ENCODE data around the gene ZNF587.
A peak's percentile ranks its signal among the peaks of the same experiment; 100 is the strongest.
"Not testable (repeated sequence)": the region's sequence is repeated elsewhere in the genome, so short reads cannot be mapped to it uniquely, and the experiment has no call there.

The ZNF587 gene

GRCh38 chr19:57849666-57850473, at the start of gene ZNF587:
ZNF587 (plus strand) TSS chr19:57849859; CDS start chr19:57850039, 180 bp downstream.
- peak; percentile 28 for DNase-seq

- DNase-seq = no peak
Observed at GRCh38 chr19:57800696-57801095, 49.0 kb upstream of the ZNF587 start.

GRCh38 chr19:57802269-57802668, 47.4 kb upstream of the ZNF587 start:
- no peak for DNase-seq

DNA sequence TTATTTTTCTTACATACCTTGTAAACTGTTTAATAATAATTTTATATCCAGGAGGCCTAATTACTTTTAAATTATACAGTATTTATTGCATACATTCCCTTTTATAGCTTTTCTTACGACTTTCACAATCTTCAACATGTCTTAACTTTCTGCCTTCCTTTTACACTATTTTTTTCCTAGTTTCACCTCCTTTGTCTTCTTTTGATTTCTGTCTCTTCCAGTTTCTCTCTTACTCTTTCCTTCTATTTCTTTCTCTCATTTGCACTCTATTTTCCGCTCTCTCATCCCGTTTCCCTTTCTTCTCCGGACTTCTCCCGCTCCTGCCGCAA, 46.4 kb upstream of the ZNF587 start:
- no peak for DNase-seq

GRCh38 chr19:57803594-57804325, 45.9 kb upstream of the ZNF587 start:
- DNase-seq = peak; percentile 22

- no peak for DNase-seq
Observed at GRCh38 chr19:57807541-57807940, 42.1 kb upstream of the ZNF587 start.

DNA sequence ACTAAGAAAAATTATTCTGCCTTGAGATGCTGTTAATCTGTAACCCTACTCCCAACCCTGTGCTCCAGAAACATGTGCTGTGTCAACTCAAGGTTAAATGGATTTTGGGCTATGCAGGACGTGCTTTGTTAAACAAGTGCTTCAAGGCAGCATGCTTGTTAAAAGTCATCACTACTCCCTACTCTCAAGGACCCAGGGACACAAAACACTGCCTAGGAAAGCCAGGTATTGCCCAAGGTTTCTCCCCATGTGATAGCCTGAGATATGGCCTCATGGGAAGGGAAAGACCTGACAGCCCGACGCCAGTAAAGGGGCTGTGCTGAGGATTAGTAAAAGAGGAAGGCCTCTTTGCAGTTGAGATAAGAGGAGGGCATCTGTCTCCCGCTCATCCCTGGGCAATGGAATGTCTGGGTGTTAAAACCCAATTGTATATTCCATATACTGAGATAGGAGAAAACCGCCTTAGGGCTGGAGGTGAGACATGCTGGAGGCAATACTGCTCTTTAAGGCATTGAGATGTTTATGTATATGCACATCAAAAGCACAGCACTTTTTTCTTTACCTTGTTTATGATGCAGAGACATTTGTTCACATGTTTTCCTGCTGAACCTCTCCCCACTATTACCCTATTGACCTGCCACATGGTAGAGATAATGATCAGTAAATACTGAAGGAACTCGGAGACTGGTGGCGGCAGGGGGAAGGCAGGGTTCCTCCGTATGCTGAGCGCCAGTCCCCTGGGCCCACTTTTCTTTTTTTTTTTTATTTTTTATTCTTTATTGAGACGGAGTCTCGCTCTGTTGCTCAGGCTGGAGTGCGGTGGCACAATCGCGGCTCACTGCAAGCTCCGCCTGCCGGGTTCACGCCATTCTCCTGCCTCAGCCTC, 39.0 kb upstream of the ZNF587 start:
- DNase-seq = not testable (repeated sequence)

- DNase-seq = no peak
Observed at GRCh38 chr19:57812226-57812625, 37.4 kb upstream of the ZNF587 start.

GRCh38 chr19:57812975-57813820, 36.5 kb upstream of the ZNF587 start:
- DNase-seq = not testable (repeated sequence)

GRCh38 chr19:57813919-57814504, 35.6 kb upstream of the ZNF587 start:
- DNase-seq = no peak

DNA sequence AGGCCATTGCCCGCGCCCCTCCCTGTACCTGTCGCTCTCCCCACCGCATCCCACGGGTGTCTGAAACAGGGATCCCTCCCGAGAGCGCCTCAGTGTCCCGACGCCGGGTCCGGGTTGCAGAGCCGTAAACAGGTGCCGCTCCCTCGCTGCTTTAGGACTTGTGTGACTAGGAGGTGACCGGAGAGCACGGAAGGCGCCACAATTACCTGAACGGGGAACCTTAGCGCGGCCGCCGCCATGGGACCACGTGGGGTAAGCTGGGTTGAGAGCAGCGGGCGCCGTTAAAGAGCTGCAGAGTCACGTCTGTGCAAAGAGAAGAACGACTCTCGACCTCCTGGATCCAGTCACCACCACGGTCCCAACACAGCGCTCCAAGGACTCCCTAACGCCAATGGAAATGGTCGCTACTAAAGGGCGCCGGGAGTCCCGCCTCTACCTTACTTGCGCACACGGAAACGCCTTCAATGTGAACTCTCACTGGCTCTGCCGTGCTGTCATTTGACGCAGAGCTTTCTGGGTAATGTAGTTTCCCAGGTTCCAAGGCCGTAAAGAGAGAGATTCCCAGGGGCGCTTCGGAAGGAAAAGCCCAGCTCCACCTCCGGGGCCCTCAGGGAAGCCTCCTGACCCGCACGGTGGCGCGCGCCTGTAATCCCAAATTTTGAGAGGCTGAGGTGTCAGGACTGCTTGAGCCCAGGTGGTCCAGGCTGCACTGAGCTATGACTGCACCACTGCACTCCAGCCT, 35.0 kb upstream of the ZNF587 start, which contains the start of gene ZNF552:
Gene ZNF552, minus strand, starts transcription at position 409 of the 742 bp plus-strand sequence. Its CDS starts 170 bp downstream, at position 239.
- peak; percentile 74 for DNase-seq

GRCh38 chr19:57815247-57816075, 34.2 kb upstream of the ZNF587 start:
- no peak for DNase-seq

- DNase-seq = no peak
Observed at GRCh38 chr19:57816652-57817051, 33.0 kb upstream of the ZNF587 start.

GRCh38 chr19:57817976-57818375, 31.7 kb upstream of the ZNF587 start:
- DNase-seq = no peak

DNA sequence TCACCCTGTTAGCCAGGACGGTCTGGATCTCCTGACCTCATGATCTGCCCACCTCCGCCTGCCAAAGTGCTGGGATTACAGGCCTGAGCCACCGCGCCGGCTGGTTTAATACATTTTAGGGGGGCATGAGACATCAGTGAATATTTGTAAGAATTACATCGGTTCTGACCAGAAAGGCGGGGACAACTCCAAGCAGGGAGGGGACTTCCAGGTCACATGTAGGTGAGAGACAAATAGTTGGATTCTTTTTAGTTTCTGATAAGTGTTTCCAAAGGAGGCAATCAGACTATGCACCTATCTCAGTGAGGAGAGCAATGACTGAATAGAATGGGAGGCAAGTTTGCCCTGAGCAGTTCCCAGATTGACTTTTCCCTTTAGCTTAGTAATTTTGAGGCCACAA, 31.3 kb upstream of the ZNF587 start:
- no peak for DNase-seq

- peak; percentile 85 for DNase-seq
Observed at GRCh38 chr19:57819475-57820148, 30.0 kb upstream of the ZNF587 start.

GRCh38 chr19:57820599-57820998, 29.1 kb upstream of the ZNF587 start:
- DNase-seq = no peak

DNA sequence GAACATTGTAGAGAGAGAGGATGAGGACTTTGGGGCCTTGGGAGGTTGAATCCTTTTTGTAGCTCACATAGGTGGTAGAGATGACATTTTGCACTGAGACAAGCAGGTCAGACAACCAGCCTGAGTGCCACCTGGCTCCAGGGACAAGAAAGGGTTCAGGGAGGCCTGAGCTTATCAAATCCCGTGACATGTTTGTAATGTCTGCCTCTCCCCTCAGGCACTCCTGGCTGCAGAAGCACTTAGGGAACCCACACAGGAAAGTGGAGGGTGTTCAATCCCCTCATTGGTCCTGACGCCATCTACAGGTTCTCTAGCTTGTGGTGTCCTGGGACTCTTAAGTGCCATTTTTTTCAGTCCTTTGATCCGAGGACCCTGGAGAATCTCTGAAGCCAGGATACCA, 28.6 kb upstream of the ZNF587 start:
- DNase-seq = not testable (repeated sequence)

- not testable (repeated sequence) for DNase-seq
Observed at GRCh38 chr19:57821501-57821900, 28.2 kb upstream of the ZNF587 start.

Measured in GF-D8 (cell line).